GM13977 (cell line): Measurements from ENCODE around the gene SEPTIN10.

ENCODE experiments used
- DNase-seq: peaks from one replicate; pipeline ENCODE4 v3.0.0; 2012; ENCODE audit warnings: low spot score
- CTCF ChIP-seq: IDR thresholded peaks from 2 replicates; pipeline ENCODE4 v1.5.1; 2012; ENCODE audit warnings: mild to moderate bottlenecking, control low read depth; ENCODE audit not compliant: insufficient read depth; ENCODE audit errors: extremely low read depth, missing control alignments
- in situ Hi-C: fragments of 300-500 bp; cut with MboI; formaldehyde crosslinking; loops from one replicate; pipeline ENCODE4 v1.12.0; 2022; ENCODE audit warnings: low sequenced_read_pairs, low pct_unique_long_range_greater_than_20kb, mixed read lengths, inconsistent platforms; ENCODE audit not compliant: unreplicated experiment

The SEPTIN10 gene

DNA sequence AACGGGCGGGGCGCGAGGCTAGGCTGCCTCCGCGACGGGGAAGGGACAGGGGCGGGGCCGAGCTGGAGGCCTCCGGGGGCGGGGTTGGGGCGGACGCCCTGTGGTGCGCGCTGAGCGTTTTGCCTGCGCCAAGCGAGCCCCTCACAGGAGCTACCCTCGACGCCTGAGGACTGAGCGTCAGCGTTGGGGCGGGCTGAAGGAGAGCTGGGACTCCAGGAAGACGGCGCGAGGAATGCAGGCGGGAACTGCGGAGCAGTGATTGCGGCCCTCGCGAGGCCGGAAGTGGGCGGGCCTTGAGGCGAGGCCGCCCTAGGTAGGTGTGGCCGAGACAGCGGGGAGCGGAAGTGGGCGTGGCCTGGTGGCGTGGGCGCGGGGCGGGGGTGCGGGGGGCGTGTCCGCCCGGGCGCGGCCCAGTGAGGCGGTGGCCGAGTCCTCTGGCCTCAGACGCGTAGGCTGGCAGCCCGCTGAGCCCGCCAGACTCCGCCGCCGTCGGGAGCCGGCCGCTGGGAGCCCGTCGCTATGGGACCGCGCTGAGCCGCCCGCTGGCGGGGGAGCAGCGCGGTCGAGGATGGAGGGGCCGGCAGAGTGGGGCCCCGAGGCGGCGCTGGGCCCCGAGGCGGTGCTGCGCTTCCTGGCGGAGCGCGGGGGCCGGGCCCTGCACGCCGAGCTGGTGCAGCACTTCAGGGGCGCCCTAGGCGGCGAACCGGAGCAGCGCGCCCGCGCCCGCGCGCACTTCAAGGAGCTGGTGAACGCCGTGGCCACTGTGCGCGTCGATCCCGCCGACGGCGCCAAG lies at the start of gene SEPTIN10, which contains the start of gene SOWAHC:
Gene SEPTIN10, minus strand, starts transcription at position 45 of the 793 bp plus-strand sequence. CDS start 139 bp downstream, outside the sequence.
Gene SOWAHC, plus strand, starts transcription at position 443 of the 793 bp plus-strand sequence. Its CDS starts 126 bp downstream, at position 569.
- in situ Hi-C loops: no loop called here
- TF ChIP-seq CTCF: no peak
- DNase-seq: peak; percentile 90

GRCh38 chr2:109662889-109663288 lies 49.1 kb upstream of the SEPTIN10 start:
- DNase-seq: no peak
- in situ Hi-C loops: no loop called here
- TF ChIP-seq CTCF: peak; percentile 6

DNA sequence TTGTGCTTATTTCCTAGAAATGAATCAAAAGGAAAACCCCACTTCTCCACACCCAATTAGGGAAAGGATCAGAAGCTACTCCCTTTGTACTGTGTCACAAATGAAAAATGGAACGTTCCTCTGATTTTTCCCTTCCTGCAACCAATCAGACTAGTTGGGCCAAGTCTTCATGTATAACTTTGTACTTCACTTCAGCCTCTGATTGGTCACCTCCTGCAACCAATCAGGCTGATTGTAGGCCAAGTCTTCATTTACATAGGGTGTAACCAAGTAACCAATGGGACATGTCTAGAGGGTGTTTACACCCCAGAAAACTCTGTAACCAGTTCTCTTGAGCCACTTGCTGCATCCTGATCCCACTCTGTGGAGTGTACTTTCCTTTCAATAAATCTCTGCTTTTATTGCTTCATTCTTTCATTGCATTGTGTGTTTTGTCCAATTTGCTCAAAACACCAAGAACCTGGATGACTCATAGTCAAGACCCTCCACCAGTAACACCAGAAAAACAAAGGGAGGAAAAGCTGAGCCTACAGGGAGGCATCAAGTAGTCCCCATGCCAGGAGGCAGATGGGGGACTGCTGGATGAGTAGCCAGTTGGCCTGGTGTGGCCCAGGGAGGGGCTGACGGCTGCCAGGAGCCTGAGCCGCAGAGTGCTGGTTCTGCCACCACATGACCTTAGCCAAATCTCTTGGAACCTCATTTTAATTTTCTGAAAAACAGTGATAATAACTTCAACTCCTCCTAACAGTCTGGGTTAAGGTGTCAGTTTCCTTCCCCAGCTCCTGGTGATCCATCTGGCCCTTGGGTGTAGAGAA lies 46.5 kb upstream of the SEPTIN10 start:
- TF ChIP-seq CTCF: no peak
- DNase-seq: no peak
- in situ Hi-C loops: no loop called here

DNA sequence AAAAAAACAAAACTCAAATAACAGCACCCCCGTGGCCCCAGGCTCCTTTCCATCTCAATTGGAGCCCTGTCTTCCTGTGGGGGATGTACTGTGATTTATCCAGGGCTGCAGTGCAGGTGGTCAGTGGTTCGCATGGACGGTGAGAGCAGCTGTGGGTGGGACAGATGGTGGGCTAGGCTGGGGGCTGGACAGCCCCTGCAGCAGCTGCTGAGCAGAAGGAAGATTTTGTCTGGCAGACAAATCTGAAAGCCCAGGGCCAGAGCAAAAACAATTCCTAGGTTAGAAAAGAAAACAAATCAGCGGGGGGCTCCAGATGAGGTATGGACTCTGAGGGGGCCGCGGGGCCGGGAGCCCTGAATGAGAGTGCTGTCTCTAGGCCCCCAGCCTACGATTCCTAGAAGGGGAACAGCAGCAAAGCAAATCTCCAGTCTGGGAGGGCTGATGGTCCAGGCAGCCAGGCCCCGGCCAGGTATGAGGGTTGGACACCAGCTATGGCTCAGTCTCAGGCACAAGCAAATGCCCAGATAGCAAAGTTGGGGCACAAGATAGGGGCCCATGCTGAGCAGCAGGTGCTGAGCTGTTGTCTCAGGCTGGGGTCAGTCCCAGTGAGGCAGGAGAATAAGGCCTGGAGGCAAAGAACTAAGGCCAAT lies 45.8 kb upstream of the SEPTIN10 start:
- TF ChIP-seq CTCF: no peak
- in situ Hi-C loops: no loop called here
- no peak for DNase-seq

- TF ChIP-seq CTCF: no peak
- DNase-seq: no peak
- in situ Hi-C loops: no loop called here
Measured at GRCh38 chr2:109655287-109655686, 41.5 kb upstream of the SEPTIN10 start.

DNA sequence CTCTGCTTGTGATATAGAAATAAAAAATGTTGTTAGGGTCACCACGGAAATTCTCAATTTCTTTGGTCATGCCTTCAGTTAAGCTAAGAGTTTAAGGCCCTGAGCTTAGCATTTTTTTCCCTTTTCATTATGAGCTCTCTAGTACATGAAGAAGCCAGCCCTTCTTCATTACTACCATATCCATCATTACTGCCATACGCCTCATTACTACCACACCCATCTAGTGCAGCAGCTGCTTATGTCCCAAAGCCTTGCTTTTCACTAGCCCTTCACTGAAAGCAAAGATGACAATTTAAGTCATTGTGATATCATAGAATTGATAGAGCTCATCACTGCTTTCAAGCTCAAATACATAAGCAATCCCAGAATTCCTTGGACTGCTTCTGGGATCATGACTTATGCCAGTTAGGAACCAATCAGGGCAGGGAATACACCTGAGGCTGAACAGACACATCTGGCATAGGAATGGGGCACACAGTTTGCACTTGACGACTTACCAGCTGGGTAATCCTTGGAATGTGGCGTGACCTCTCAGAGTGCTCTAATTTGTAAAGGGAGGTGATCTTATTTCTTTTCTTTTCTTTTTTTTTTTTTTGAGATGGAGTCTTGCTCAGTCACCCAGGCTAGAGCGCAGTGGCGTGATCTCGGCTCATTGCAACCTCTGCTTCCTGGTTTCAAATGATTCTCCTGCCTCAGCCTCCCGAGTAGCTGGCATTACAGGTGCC lies 40.7 kb upstream of the SEPTIN10 start:
- no peak for TF ChIP-seq CTCF
- DNase-seq: no peak
- in situ Hi-C loops: no loop called here
